Heart right ventricle (tissue), 16 donors: ENCODE results near the gene IL17RA. TPM values are rescaled to one million over a fixed set of nuclear protein-coding genes. Genes with fewer than 3 reads are reported as not detected.

Source experiments
- ATAC-seq, 8 donors: fragments of 200-7000 bp; cut with Tn5 transposase; one replicate each; pipeline ENCODE4 v1.9.1; 2020; ENCODE audit warnings: mild to moderate bottlenecking in 8 of 8, moderate library complexity in 8 of 8, moderate number of reproducible peaks in 1 of 8
- DNase-seq, 2 donors: peaks; one replicate each; pipeline ENCODE4 v3.0.0-alpha.2; 2020
- H3K27ac ChIP-seq, 10 donors: fragments of 200-600 bp; sonication (generic) in 2 of 10; one replicate each; pipeline versions ENCODE4 v1.5.0 to v1.8.0; 2020 to 2022; ENCODE audit warnings: mild to moderate bottlenecking in 3 of 10
- H3K27me3 ChIP-seq, 7 donors: fragments of 200-600 bp; one replicate each; pipeline ENCODE4 v1.8.0; 2021 to 2022; ENCODE audit warnings: mild to moderate bottlenecking in 2 of 7
- H3K36me3 ChIP-seq, 9 donors: fragments of 200-600 bp; sonication (generic) in 1 of 9; one replicate each; pipeline versions ENCODE4 v1.5.0 to v1.8.0; 2020 to 2022; ENCODE audit warnings: mild to moderate bottlenecking in 2 of 9
- H3K4me1 ChIP-seq, 9 donors: fragments of 200-600 bp; sonication (generic) in 1 of 9; one replicate each; pipeline versions ENCODE4 v1.5.0 to v1.8.0; 2020 to 2022; ENCODE audit warnings: mild to moderate bottlenecking in 4 of 9
- H3K4me3 ChIP-seq, 10 donors: fragments of 200-600 bp; sonication (generic) in 2 of 10; one replicate each; pipeline versions ENCODE4 v1.5.0 to v1.8.0; 2020 to 2022; ENCODE audit warnings: mild to moderate bottlenecking in 7 of 10, moderate library complexity in 2 of 10
- H3K9me3 ChIP-seq, 11 donors: fragments of 200-600 bp in 10 of 11; sonication (generic) in 2 of 11; one replicate each; pipeline versions ENCODE4 v1.5.0 to v1.8.0; 2013 to 2022; ENCODE audit warnings: mild to moderate bottlenecking in 2 of 11, control low read depth in 1 of 11, moderate library complexity in 1 of 11
- WGBS, 2 donors: extraction: QIAGEN DNeasy Blood & Tissue Kit; methylation state at CpG; one replicate each; pipeline ENCODE4 v1.1.7; 2013; ENCODE audit warnings: inconsistent platforms in 1 of 2; 5-methylcytosine and 5-hydroxymethylcytosine counted together
- intact Hi-C, 10 donors: fragments of 100-400 bp; cut with DNase I; formaldehyde crosslinking; loops; one replicate each; pipeline versions ENCODE4 v1.11.1 to v1.14.2; 2022
- polyA plus RNA-seq, 2 donors: library from polyadenylated mRNA; stranded (reverse); fragments of 200-250 nt; gene quantifications; one replicate each; pipeline ENCODE4 v1.2.3, GENCODE V29; 2013
- total RNA-seq, 10 donors: library from RNA; stranded (reverse); fragmentation: NEBNext Ultra II Directional in 3 of 10; extraction: Animal tissue kit (Norgen Biotek cat#: 25700) in 3 of 10; gene quantifications; one replicate each; pipeline versions ENCODE4 v1.2.1 to v1.2.4, GENCODE V29; 2021 to 2023
- TF ChIP-seq, protein P1 (sequence below), 9 donors: fragments of 200-600 bp; sonication (generic) in 2 of 9; IDR thresholded peaks; one replicate each; pipeline versions ENCODE4 v1.5.0 to v1.8.0; 2021 to 2022; ENCODE audit warnings: antibody characterized with exemption in 9 of 9, mild to moderate bottlenecking in 5 of 9, moderate library complexity in 1 of 9
- donor health status: Arrhythmogenic right ventricular cardiomyopathy.
- donor health status: ischemic (EF 13 %, LVEDD 7.1; RV severe dilation, severe dysfunction).
- donor health status: healthy with polysubstance abuse.
- donor health status: DM: no; HTN: yes; CAD: no.
- donor health status: DM: no; HTN: no; CAD: no.
- donor health status: ischemic (EF 25% LVEDD 6.9; RV normal size, moderate dysfunction).
- donor health status: ischemic (EF 25% LVEDD 5.7; RV mildly dilated, moderate dysfunction).
- donor health status: healthy.
- donor health status: DM: yes; HTN: yes; CAD: no.
- donor health status: Ischemic cardiomyopathy.
- donor health status: ischemic (EF 35%, LVEDD 5.7; RV mildly dilated, moderate dysfunction).
- donor health status: nonischemic (EF 11% LVEDD 7.7; RV severe dilation, severe dysfunction).
- donor health status: DM: yes; HTN: yes; CAD: no.
- donor health status: PGD.
- donor health status: ischemic (EF 29% LVEDD 5.4; RV normal size, mild dysfunction).
- donor health status: nonischemic (EF 23%, LVEDD 6.1; RV moderate dilation, normal function).

IL17RA gene
- total and polyA plus RNA-seq, 12 donors = 4.0 to 15.9 (median 5.4) TPM

DNA sequence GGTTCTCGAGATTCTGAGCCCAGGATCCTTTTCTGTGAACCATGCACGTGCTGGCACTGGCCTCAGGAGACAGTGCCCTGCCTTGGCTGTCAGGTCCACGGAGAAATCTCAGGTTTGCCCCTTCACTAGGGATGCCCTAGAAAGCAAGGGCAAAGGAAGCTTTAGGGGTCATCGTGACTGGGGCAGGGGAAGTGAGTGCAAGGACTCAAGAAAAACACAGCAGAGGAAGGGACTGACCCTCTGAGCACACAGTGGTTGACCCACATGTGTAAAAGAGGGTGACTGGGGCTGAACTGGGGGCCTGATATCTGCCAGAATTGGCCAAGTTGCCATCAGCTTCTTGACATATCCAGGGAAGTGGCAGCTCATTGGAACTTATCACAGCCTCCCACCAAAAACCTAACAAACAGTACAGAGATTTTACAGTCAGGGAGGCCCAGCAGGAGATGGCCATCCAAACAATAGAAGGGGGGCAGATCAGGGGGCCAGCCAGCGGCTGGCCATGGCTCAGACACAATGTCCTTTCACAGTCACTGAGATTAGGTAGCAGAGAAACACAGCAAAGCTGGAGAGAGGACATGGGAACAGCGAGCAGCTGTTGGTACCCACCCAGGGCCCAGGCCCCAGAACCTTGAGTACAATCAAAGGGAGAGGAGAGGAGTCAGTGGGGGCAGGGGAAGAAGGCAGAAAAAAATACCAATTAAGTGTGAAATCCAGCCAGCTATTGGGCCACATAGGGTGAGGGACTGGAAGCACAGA lies 32.0 kb downstream of the IL17RA start:
- H3K9me3 ChIP-seq = no peaks in the 10 kb centered on the region
- no peak for DNase-seq
- intact Hi-C loops = loop anchor here in 2 of 10 donors (5.0 to 10.0 kb wide), 2 partner anchors 48 to 56 kb away; no protein-coding TSS in a partner anchor
- H3K4me3 ChIP-seq = no peak overlapping the region
- no peaks in the 10 kb centered on the region for H3K36me3 ChIP-seq
- peaks cover 3 to 72% (median 20%) of the 10 kb centered on the region in 9 donors for H3K4me1 ChIP-seq
- 55 to 67% methylated on average over 6 of the region's 6 CpGs for WGBS, 2 donors
- H3K27me3 ChIP-seq = peaks cover 0 to 18% (median 0%) of the 10 kb centered on the region in 7 donors
- ATAC-seq = peak in 1 of 8 donors; percentile 25
- peak overlapping the region in 2 of 10 donors; percentile 22 to 81 for H3K27ac ChIP-seq
- TF ChIP-seq, protein P1, sequence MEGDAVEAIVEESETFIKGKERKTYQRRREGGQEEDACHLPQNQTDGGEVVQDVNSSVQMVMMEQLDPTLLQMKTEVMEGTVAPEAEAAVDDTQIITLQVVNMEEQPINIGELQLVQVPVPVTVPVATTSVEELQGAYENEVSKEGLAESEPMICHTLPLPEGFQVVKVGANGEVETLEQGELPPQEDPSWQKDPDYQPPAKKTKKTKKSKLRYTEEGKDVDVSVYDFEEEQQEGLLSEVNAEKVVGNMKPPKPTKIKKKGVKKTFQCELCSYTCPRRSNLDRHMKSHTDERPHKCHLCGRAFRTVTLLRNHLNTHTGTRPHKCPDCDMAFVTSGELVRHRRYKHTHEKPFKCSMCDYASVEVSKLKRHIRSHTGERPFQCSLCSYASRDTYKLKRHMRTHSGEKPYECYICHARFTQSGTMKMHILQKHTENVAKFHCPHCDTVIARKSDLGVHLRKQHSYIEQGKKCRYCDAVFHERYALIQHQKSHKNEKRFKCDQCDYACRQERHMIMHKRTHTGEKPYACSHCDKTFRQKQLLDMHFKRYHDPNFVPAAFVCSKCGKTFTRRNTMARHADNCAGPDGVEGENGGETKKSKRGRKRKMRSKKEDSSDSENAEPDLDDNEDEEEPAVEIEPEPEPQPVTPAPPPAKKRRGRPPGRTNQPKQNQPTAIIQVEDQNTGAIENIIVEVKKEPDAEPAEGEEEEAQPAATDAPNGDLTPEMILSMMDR (IDR thresholded peaks at IDR 0.05) = no peak

DNA sequence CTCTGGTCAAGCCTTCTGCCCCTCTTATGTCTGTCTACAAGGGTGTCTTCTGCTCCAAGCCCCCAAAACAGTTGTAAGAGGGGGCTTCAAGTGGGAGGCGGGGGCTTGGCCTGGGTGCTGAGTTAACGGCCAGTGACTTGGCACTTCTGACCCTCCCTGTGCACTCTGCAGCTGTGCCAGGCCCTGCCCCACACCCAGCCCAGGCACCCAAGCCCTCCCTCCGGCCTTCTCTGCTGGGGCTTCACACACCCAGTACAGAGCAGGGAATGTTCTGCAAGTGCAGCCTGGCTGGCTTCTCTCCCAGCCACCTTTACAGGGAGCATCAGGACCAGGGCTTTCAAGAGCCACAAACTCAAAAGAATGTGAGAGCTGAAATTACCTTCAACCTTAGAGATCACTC lies 32.6 kb downstream of the IL17RA start:
- ATAC-seq = no peak
- no peak for DNase-seq
- H3K4me1 ChIP-seq = peaks cover 3 to 73% (median 23%) of the 10 kb centered on the region in 9 donors
- no peaks in the 10 kb centered on the region for H3K36me3 ChIP-seq
- no peak overlapping the region for H3K4me3 ChIP-seq
- intact Hi-C loops = loop anchor here in 2 of 10 donors (5.0 to 10.0 kb wide), 2 partner anchors 47 to 55 kb away; no protein-coding TSS in a partner anchor
- peak overlapping the region in 2 of 10 donors; percentile 22 to 81 for H3K27ac ChIP-seq
- 53 to 60% methylated on average over 3 of the region's 3 CpGs for WGBS, 2 donors
- H3K27me3 ChIP-seq = peaks cover 0 to 25% (median 0%) of the 10 kb centered on the region in 7 donors
- no peaks in the 10 kb centered on the region for H3K9me3 ChIP-seq
- TF ChIP-seq, protein P1 (IDR thresholded peaks at IDR 0.05) = no peak

DNA sequence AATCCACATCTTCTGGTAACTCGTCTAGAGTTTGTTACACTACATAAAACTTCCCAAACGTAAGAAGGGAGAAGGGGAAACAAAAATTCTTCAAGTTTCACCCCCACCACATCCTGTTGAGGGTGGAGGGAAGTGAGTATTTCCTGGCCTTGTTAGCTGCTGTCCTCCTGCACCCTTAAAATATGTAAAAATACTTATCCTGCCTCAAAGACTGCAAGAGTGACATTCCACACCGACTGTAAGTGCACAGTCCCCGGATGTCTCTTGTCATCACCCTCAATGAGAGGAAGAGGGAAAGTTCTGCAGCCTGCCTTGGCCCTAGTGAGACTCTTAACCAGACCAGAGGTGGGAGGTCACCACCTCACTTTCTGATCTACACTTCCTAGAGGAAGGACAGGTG lies 33.1 kb downstream of the IL17RA start:
- WGBS, 2 donors = 22 to 36% methylated on average over 4 of the region's 4 CpGs
- intact Hi-C loops = loop anchor here in 2 of 10 donors (5.0 to 10.0 kb wide), 2 partner anchors 47 to 54 kb away; no protein-coding TSS in a partner anchor
- no peaks in the 10 kb centered on the region for H3K9me3 ChIP-seq
- H3K27me3 ChIP-seq = peaks cover 0 to 30% (median 0%) of the 10 kb centered on the region in 7 donors
- no peak for DNase-seq
- TF ChIP-seq, protein P1 (IDR thresholded peaks at IDR 0.05) = no peak
- peak in 1 of 8 donors; percentile 18 for ATAC-seq
- peak overlapping the region in 1 of 10 donors; percentile 81 for H3K27ac ChIP-seq
- H3K4me1 ChIP-seq = peaks cover 3 to 73% (median 23%) of the 10 kb centered on the region in 9 donors
- no peaks in the 10 kb centered on the region for H3K36me3 ChIP-seq
- no peak overlapping the region for H3K4me3 ChIP-seq

DNA sequence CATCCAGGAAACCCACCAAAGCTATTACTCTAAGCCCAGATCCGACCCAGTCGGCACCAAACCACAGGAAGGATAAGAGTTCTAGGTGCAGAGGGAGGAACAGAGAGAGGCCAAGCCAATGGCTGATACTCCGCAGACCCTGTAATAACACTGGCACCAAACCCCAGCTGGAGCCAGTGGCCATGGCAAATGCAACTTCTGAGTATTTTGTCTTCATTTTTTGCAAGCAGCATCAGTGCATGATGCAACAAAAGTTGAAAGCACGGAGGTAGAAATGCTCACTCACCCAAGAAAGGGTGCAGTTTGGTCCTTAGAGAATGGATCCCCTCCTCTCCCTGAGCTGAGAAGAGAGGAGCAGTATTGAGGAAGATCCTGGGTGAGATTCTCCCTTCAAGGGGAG lies 33.5 kb downstream of the IL17RA start:
- H3K36me3 ChIP-seq = no peaks in the 10 kb centered on the region
- WGBS, 2 donors = 72 to 87% methylated on average over 4 of the region's 4 CpGs
- ATAC-seq (no peak), DNase-seq (no peak)
- no peaks in the 10 kb centered on the region for H3K9me3 ChIP-seq
- TF ChIP-seq, protein P1 (IDR thresholded peaks at IDR 0.05) = no peak
- intact Hi-C loops = loop anchor here in 2 of 10 donors (5.0 to 10.0 kb wide), 2 partner anchors 46 to 54 kb away; no protein-coding TSS in a partner anchor
- peaks cover 3 to 73% (median 23%) of the 10 kb centered on the region in 9 donors for H3K4me1 ChIP-seq
- H3K4me3 ChIP-seq = no peak overlapping the region
- peaks cover 0 to 31% (median 0%) of the 10 kb centered on the region in 7 donors for H3K27me3 ChIP-seq
- H3K27ac ChIP-seq = peak overlapping the region in 1 of 10 donors; percentile 81
